Endothelial cell of umbilical vein (primary cell): ENCODE data around the gene ESYT3.

Source experiments
- EZH2 ChIP-seq: IDR thresholded peaks from 2 replicates; pipeline ENCODE4 v1.6.1; 2012; ENCODE audit warnings: borderline replicate concordance, low read depth, mild to moderate bottlenecking, moderate library complexity, low read length, inconsistent platforms; ENCODE audit not compliant: severe bottlenecking
- FOS ChIP-seq: IDR thresholded peaks from 2 replicates; pipeline ENCODE4 v1.6.1; 2011; ENCODE audit warnings: mild to moderate bottlenecking, low read length, moderate library complexity, borderline replicate concordance; ENCODE audit not compliant: insufficient read depth
- JUN ChIP-seq: IDR thresholded peaks from 2 replicates; pipeline ENCODE4 v1.6.1; 2011; ENCODE audit warnings: borderline replicate concordance, low read depth; ENCODE audit not compliant: insufficient read length, insufficient read depth
- POLR2A ChIP-seq: IDR thresholded peaks from 2 replicates; pipeline ENCODE4 v1.6.1; 2012; ENCODE audit warnings: low read depth, mild to moderate bottlenecking, control low read depth, low read length
- POLR2AphosphoS5 ChIP-seq: IDR thresholded peaks from 2 replicates; pipeline ENCODE4 v1.6.1; 2012; ENCODE audit warnings: low read depth, mild to moderate bottlenecking, control low read depth, low read length, moderate library complexity; ENCODE audit not compliant: insufficient read depth
- TF ChIP-seq, protein P1 (sequence below), 2 donors: IDR thresholded peaks; 1 replicate in 1 of 2; 2 replicates in 1 of 2; pipeline ENCODE4 v1.5.1; 2011; ENCODE audit warnings: low read length in 2 of 2, mild to moderate bottlenecking in 2 of 2, moderate library complexity in 2 of 2, control low read depth in 1 of 2, inconsistent platforms in 1 of 2, low read depth in 1 of 2; ENCODE audit not compliant: insufficient read depth in 1 of 2; ENCODE audit errors: extremely low read depth in 1 of 2
- TF ChIP-seq, protein P2 (sequence below): IDR thresholded peaks from 2 replicates; pipeline ENCODE4 v1.6.1; 2011; ENCODE audit not compliant: insufficient read depth, insufficient read length

DNA sequence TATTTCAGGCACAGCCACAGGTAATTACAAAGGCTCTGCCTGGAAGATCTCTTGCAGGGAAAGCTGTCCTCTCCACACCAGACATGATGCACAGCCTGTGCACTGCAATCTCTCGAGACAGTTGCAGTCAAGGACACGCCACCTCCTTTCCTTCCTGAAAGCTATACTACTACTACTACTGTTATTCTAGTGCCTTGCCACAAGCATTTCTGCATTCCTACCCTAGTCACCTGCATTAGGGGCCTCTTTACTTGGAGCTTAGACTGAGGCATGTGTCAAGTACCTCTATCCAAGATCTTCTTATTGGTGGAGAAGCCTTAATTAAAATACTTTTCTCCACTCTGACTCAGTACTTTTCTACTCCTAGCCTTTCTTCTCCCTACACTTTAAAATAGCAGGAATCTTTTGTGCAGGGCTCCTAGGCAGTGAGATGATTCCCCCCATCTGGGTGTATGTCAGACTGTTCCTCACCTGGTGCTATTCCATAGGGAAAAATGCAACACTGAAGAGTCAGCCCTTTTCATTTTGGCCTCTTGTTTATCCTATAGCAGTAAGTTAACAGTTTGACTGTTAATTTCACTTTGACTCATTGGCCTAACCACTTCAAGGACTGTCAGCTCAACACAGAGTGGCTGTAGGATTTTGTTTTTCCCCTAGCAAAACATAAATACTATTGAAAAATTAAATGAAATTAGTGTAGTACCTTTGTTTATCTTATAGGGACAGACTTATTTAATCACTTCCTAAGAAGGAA lies 78.9 kb downstream of the ESYT3 start:
- TF ChIP-seq, protein P1, sequence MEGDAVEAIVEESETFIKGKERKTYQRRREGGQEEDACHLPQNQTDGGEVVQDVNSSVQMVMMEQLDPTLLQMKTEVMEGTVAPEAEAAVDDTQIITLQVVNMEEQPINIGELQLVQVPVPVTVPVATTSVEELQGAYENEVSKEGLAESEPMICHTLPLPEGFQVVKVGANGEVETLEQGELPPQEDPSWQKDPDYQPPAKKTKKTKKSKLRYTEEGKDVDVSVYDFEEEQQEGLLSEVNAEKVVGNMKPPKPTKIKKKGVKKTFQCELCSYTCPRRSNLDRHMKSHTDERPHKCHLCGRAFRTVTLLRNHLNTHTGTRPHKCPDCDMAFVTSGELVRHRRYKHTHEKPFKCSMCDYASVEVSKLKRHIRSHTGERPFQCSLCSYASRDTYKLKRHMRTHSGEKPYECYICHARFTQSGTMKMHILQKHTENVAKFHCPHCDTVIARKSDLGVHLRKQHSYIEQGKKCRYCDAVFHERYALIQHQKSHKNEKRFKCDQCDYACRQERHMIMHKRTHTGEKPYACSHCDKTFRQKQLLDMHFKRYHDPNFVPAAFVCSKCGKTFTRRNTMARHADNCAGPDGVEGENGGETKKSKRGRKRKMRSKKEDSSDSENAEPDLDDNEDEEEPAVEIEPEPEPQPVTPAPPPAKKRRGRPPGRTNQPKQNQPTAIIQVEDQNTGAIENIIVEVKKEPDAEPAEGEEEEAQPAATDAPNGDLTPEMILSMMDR (IDR thresholded peaks at IDR 0.05; ENCODE audit: extremely low read depth in 1 of 2, insufficient read depth in 1 of 2, low read depth in 1 of 2, low read length in 2 of 2) = no peak
- no peak for TF ChIP-seq EZH2
- no peak for TF ChIP-seq POLR2AphosphoS5
- no peak for TF ChIP-seq POLR2A
- TF ChIP-seq JUN = no peak
- TF ChIP-seq, protein P2, sequence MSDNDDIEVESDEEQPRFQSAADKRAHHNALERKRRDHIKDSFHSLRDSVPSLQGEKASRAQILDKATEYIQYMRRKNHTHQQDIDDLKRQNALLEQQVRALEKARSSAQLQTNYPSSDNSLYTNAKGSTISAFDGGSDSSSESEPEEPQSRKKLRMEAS = no peak
- no peak for TF ChIP-seq FOS
